ENCODE results near the gene TTC3.
"Not testable (repeated sequence)": the region's sequence is repeated elsewhere in the genome, so short reads cannot be mapped to it uniquely, and the experiment has no call there.

Gene TTC3

GRCh38 chr21:37219761-37220432 lies 146.8 kb downstream of the TTC3 start:
- Histone ChIP-seq H2AFZ (ENCODE audit: low read depth, low read length) (no peak overlapping the region; the same call in 1 of the 2 replicates), H3K4me1 (ENCODE audit: low read length) (peaks cover 6% of the 10 kb centered on the region; the same call in 1 of the 2 replicates), H4K20me1 (ENCODE audit: insufficient read depth, low read length) (no peaks in the 10 kb centered on the region), H3K9me3 (ENCODE audit: insufficient read depth, low read length) (no peaks in the 10 kb centered on the region), H3K36me3 (replicated peaks; ENCODE audit: low read depth, low read length) (peaks cover 6% of the 10 kb centered on the region), H3K4me3 (ENCODE audit: low read length) (peak overlapping the region; percentile 83), H3K4me2 (ENCODE audit: low read length) (peak overlapping the region; percentile 89), H3K27me3 (ENCODE audit: low read depth, low read length) (no peaks in the 10 kb centered on the region), H3K79me2 (ENCODE audit: low read length) (peaks cover 9% of the 10 kb centered on the region), H3K9ac (ENCODE audit: low read length) (no peak overlapping the region), H3K27ac (ENCODE audit: low read length) (no peak overlapping the region)
- TF ChIP-seq EZH2phosphoT487 (IDR thresholded peaks at IDR 0.05; ENCODE audit: low read depth): no peak
- TF ChIP-seq CTCF (IDR thresholded peaks at IDR 0.05; ENCODE audit: low read depth, low read length): no peak

DNA sequence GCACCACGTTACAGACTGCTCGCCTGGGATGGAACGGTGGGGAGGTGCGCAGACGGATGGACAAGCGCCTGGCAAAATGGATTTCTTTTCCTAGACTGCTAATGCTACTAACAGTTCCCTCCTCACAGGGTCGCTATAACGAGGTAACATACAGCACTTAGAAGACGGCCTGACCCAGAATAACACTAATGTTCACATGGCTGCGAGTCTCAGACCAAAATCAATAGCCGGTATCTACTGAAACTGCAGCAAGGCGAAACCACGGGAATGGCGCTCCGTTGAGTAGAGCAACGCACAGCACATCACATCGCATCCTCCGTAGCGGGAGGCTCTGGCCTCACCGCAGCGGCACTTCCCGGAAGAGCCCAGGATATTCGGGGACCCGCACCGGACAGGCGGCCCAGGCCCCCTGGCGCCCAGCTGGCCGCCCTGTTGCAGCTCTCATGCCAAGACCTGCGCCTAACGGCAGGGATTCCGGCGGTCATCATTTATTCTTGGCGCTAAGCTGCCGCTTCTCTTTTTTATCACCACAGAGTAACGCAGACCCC lies 147.5 kb downstream of the TTC3 start:
- Histone ChIP-seq H3K4me3 (ENCODE audit: low read length) (peak overlapping the region; percentile 83), H3K4me1 (ENCODE audit: low read length) (peaks cover 6% of the 10 kb centered on the region; the same call in 1 of the 2 replicates), H3K4me2 (ENCODE audit: low read length) (peak overlapping the region; percentile 89), H4K20me1 (ENCODE audit: insufficient read depth, low read length) (no peaks in the 10 kb centered on the region), H3K36me3 (replicated peaks; ENCODE audit: low read depth, low read length) (peaks cover 6% of the 10 kb centered on the region), H3K9ac (ENCODE audit: low read length) (peak overlapping the region; percentile 74), H3K9me3 (ENCODE audit: insufficient read depth, low read length) (no peaks in the 10 kb centered on the region), H3K27ac (ENCODE audit: low read length) (no peak overlapping the region), H2AFZ (ENCODE audit: low read depth, low read length) (peak overlapping the region; percentile 67; the same call in 1 of the 2 replicates), H3K27me3 (ENCODE audit: low read depth, low read length) (no peaks in the 10 kb centered on the region), H3K79me2 (ENCODE audit: low read length) (peaks cover 9% of the 10 kb centered on the region)
- TF ChIP-seq CTCF (IDR thresholded peaks at IDR 0.05; ENCODE audit: low read depth, low read length): no peak
- TF ChIP-seq EZH2phosphoT487 (IDR thresholded peaks at IDR 0.05; ENCODE audit: low read depth): no peak

DNA sequence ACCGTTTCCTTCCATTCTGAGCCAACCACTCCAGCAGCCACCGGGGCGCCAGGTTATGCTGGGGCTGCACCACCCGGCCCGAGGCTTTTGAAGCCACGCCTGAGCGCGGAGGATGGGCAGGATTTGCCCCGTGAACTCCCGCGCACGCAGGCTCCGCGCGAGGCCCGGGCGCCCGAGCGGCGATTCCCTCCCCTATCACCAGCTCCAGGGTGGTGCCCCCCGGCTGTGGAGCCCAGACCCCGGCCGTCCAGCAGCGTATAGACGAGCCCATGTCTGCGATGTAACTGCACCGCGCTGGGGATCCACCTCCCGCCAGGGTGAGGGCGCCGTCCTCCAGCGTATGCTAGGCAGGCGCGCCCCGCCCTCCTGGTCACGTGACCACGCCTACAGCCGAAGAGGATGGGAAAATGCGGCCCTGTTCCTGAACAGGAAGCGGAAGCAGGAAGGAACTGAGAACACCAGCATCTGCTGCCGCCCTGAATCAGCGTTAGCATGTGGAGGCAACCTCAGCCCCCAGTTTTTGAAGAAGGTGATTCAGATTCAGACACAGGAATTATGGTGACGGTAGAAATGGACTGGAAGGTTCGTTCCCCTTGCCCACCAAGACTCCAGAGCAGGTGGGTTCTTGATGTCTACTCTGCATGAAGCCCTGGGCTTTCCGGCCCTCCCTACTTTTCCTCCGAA lies 148.1 kb downstream of the TTC3 start:
- no peak for TF ChIP-seq EZH2phosphoT487 (IDR thresholded peaks at IDR 0.05; ENCODE audit: low read depth)
- peak; percentile 57 for TF ChIP-seq CTCF (IDR thresholded peaks at IDR 0.05; ENCODE audit: low read depth, low read length)
- H3K9ac ChIP-seq (ENCODE audit: low read length): peak overlapping the region; percentile 74
- peak overlapping the region; percentile 83 for H3K4me3 ChIP-seq (ENCODE audit: low read length)
- H3K9me3 ChIP-seq (ENCODE audit: insufficient read depth, low read length): no peaks in the 10 kb centered on the region
- H3K4me1 ChIP-seq (ENCODE audit: low read length): peaks cover 6% of the 10 kb centered on the region; the same call in 1 of the 2 replicates
- H4K20me1 ChIP-seq (ENCODE audit: insufficient read depth, low read length): no peaks in the 10 kb centered on the region
- H3K4me2 ChIP-seq (ENCODE audit: low read length): peak overlapping the region; percentile 89
- H3K36me3 ChIP-seq (replicated peaks; ENCODE audit: low read depth, low read length): peaks cover 6% of the 10 kb centered on the region
- H3K27ac ChIP-seq (ENCODE audit: low read length): peak overlapping the region; percentile 57
- H2AFZ ChIP-seq (ENCODE audit: low read depth, low read length): peak overlapping the region; percentile 67
- H3K27me3 ChIP-seq (ENCODE audit: low read depth, low read length): no peaks in the 10 kb centered on the region
- peaks cover 9% of the 10 kb centered on the region for H3K79me2 ChIP-seq (ENCODE audit: low read length)

- not testable (repeated sequence) for H3K4me3 ChIP-seq (ENCODE audit: low read length); H3K79me2 ChIP-seq (ENCODE audit: low read length); H3K36me3 ChIP-seq (replicated peaks; ENCODE audit: low read depth, low read length); H3K9me3 ChIP-seq (ENCODE audit: insufficient read depth, low read length); H3K27ac ChIP-seq (ENCODE audit: low read length); H3K9ac ChIP-seq (ENCODE audit: low read length); H2AFZ ChIP-seq (ENCODE audit: low read depth, low read length); H3K4me1 ChIP-seq (ENCODE audit: low read length); H3K27me3 ChIP-seq (ENCODE audit: low read depth, low read length); H4K20me1 ChIP-seq (ENCODE audit: insufficient read depth, low read length); H3K4me2 ChIP-seq (ENCODE audit: low read length)
Measured at GRCh38 chr21:37222248-37222647, 149.2 kb downstream of the TTC3 start.
